ENCODE results near the gene LSP1.

- TF ChIP-seq CTCF (conservative IDR thresholded peaks at IDR 0.05; ENCODE audit: low read depth, low read length), result no peak
- TF ChIP-seq EZH2 (IDR thresholded peaks at IDR 0.05; ENCODE audit: borderline replicate concordance, low read depth, low read length, poor library complexity, severe bottlenecking), result no peak
Measured at GRCh38 chr11:1939006-1939625, 86.2 kb downstream of the LSP1 start.

Measured in A673 (cell line).